GM23338 (cell line): ENCODE results near the gene OOSP2. TPM values are rescaled to one million over a fixed set of nuclear protein-coding genes. Genes with fewer than 3 reads are reported as not detected.
"Not testable (repeated sequence)": the region's sequence is repeated elsewhere in the genome, so short reads cannot be mapped to it uniquely, and the experiment has no call there.

Experiments used
- ATAC-seq: fragments of 200-7000 bp; cut with Tn5 transposase; 3 replicates; pipeline ENCODE4 v1.9.1; 2020
- DNase-seq: peaks from one replicate; pipeline ENCODE4 v3.0.0-alpha.2; 2015; ENCODE audit warnings: low spot score
- H2AFZ ChIP-seq: fragments of 200-600 bp; sonication (generic); 2 replicates; pipeline ENCODE4 v1.8.0; 2016; ENCODE audit warnings: antibody characterized with exemption, mild to moderate bottlenecking, moderate library complexity
- H3F3A ChIP-seq: fragments of 200-600 bp; sonication (generic); replicated peaks from 2 replicates; pipeline ENCODE4 v1.8.0; 2017; ENCODE audit warnings: antibody characterized with exemption, mixed run types, low read depth
- H3K27ac ChIP-seq: fragments of 200-600 bp; sonication (generic); 2 replicates; pipeline ENCODE4 v1.6.1; 2016; ENCODE audit warnings: low read depth
- H3K27me3 ChIP-seq: fragments of 200-600 bp; sonication (generic); 2 replicates; pipeline ENCODE4 v1.8.0; 2016; ENCODE audit warnings: mild to moderate bottlenecking, mixed run types, moderate library complexity; ENCODE audit not compliant: insufficient read depth
- H3K36me3 ChIP-seq: fragments of 200-600 bp; sonication (generic); 2 replicates; pipeline ENCODE4 v1.8.0; 2016; ENCODE audit warnings: mild to moderate bottlenecking; ENCODE audit not compliant: insufficient read depth
- H3K4me1 ChIP-seq: fragments of 200-600 bp; sonication (generic); 2 replicates; pipeline ENCODE4 v1.8.0; 2016; ENCODE audit warnings: mild to moderate bottlenecking, moderate library complexity; ENCODE audit not compliant: insufficient read depth
- H3K4me2 ChIP-seq: fragments of 200-600 bp; sonication (generic); 2 replicates; pipeline ENCODE4 v1.7.1; 2017; ENCODE audit warnings: mixed run types
- H3K4me3 ChIP-seq: fragments of 200-600 bp; sonication (generic); 2 replicates; pipeline ENCODE4 v1.6.1; 2016; ENCODE audit warnings: mixed run types
- H3K79me2 ChIP-seq: fragments of 200-600 bp; sonication (generic); replicated peaks from 2 replicates; pipeline ENCODE4 v1.8.0; 2017; ENCODE audit warnings: mild to moderate bottlenecking; ENCODE audit not compliant: insufficient read depth
- H3K9me2 ChIP-seq: fragments of 200-600 bp; sonication (generic); 2 replicates; pipeline ENCODE4 v1.8.0; 2017; ENCODE audit not compliant: insufficient read depth
- H4K20me1 ChIP-seq: fragments of 200-600 bp; sonication (generic); replicated peaks from 2 replicates; pipeline ENCODE4 v1.8.0; 2017; ENCODE audit warnings: mild to moderate bottlenecking; ENCODE audit not compliant: insufficient read depth
- H3K27ac Mint-ChIP-seq: 2 replicates; pipeline ENCODE4 v1.8.0; 2020; ENCODE audit warnings: inconsistent platforms, mild to moderate bottlenecking, moderate library complexity, mixed read lengths
- H3K27me3 Mint-ChIP-seq: 3 replicates; pipeline ENCODE4 v1.8.0; 2022; ENCODE audit warnings: low read depth, mild to moderate bottlenecking, moderate library complexity, mixed read lengths, inconsistent platforms; ENCODE audit not compliant: insufficient read depth, poor library complexity
- H3K36me3 Mint-ChIP-seq: 3 replicates; pipeline ENCODE4 v1.8.0; 2021; ENCODE audit warnings: low read depth, mild to moderate bottlenecking, inconsistent platforms, moderate library complexity, mixed read lengths
- H3K4me1 Mint-ChIP-seq: 3 replicates; pipeline ENCODE4 v1.8.0; 2020; ENCODE audit warnings: mild to moderate bottlenecking, inconsistent platforms, mixed read lengths
- H3K4me3 Mint-ChIP-seq: 3 replicates; pipeline ENCODE4 v1.8.0; 2021; ENCODE audit warnings: moderate library complexity, mild to moderate bottlenecking, inconsistent platforms, mixed read lengths
- H3K9me3 Mint-ChIP-seq: 3 replicates; pipeline ENCODE4 v1.8.0; 2020; ENCODE audit warnings: moderate library complexity, mild to moderate bottlenecking, inconsistent platforms, mixed read lengths
- EZH2 ChIP-seq: fragments of 200-600 bp; sonication (generic); IDR thresholded peaks from one replicate; pipeline ENCODE4 v1.8.0; 2017; ENCODE audit warnings: antibody characterized with exemption, mild to moderate bottlenecking, low read depth; ENCODE audit not compliant: unreplicated experiment
- EZH2phosphoT487 ChIP-seq: fragments of 200-600 bp; sonication (generic); IDR thresholded peaks from one replicate; pipeline ENCODE4 v1.8.1; 2018; ENCODE audit warnings: antibody characterized with exemption; ENCODE audit not compliant: unreplicated experiment
- polyA plus RNA-seq: library from polyadenylated mRNA; unstranded; fragments of >200 nt; fragmentation: Nextera tagmentation; extraction: Ambion mirVana; gene quantifications from 2 replicates; pipeline ENCODE4 v1.2.1, GENCODE V29; 2016
- total RNA-seq: library from RNA; depleted of rRNA; stranded (reverse); fragments of >200 nt; shearing (Covaris generic); gene quantifications from 2 replicates; pipeline ENCODE4 v1.2.3, GENCODE V29; 2014
- TF ChIP-seq, protein P1 (sequence below): IDR thresholded peaks from 2 replicates; pipeline ENCODE4 v1.6.1; 2016; ENCODE audit warnings: antibody characterized with exemption
- TF ChIP-seq, protein P2 (sequence below), 2 experiments: fragments of 200-600 bp in 1 of 2; sonication (generic) in 1 of 2; conservative IDR thresholded peaks; 2 replicates each; pipeline versions ENCODE4 v1.5.1 to v1.6.1; 2016 to 2017; ENCODE audit warnings: antibody characterized with exemption in 2 of 2, low read depth in 2 of 2, mild to moderate bottlenecking in 2 of 2, moderate library complexity in 1 of 2

The OOSP2 gene
- total and polyA plus RNA-seq, 2 experiments from 2014 or later: not detected

DNA sequence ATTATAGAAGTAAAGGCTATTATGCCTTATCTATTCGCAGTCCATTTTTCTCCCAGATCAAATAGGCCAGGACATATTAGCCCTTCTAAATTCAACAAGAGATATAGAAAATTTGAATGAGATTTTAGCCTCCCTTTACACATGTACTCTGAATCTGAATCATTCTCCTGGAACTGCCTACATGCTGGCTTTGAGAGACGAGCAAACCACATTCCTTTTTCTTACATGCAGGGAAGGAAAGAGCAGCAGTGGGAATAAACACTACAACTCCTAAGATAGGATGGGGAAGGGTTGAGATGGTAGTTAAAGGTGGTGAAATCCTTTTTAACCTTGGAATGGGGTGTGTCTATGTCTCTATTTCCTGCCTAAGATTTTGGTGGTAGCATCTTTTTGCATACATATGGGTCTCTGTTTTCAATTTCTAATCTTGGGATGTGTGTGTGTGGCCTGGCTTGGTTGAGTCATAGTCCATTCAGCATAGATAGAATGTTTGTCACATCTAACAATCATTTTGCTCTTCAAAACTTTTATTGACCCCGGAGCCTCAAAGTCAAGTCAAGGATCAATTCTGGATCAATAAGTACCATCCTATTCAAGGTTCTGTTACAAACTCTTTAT lies 11.1 kb upstream of the OOSP2 start:
- no peak for DNase-seq
- Histone ChIP-seq H3K4me2 (no peak overlapping the region), H3K27ac (no peak overlapping the region), H3K9me2 (no peaks in the 10 kb centered on the region), H2AFZ (no peak overlapping the region; the same call in 1 of the 2 replicates), H3K4me3 (no peak overlapping the region), H4K20me1 (no peaks in the 10 kb centered on the region), H3F3A (no peaks in the 10 kb centered on the region), H3K4me1 (no peaks in the 10 kb centered on the region), H3K79me2 (no peaks in the 10 kb centered on the region), H3K36me3 (no peaks in the 10 kb centered on the region), H3K27me3 (no peaks in the 10 kb centered on the region)
- H3K27ac Mint-ChIP-seq: no peak overlapping the region
- no peaks in the 10 kb centered on the region; the same call in 2 of the 3 replicates for H3K9me3 Mint-ChIP-seq
- TF ChIP-seq EZH2 (no peak), EZH2phosphoT487 (no peak)
- TF ChIP-seq, protein P1, sequence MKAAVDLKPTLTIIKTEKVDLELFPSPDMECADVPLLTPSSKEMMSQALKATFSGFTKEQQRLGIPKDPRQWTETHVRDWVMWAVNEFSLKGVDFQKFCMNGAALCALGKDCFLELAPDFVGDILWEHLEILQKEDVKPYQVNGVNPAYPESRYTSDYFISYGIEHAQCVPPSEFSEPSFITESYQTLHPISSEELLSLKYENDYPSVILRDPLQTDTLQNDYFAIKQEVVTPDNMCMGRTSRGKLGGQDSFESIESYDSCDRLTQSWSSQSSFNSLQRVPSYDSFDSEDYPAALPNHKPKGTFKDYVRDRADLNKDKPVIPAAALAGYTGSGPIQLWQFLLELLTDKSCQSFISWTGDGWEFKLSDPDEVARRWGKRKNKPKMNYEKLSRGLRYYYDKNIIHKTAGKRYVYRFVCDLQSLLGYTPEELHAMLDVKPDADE: no peak
- TF ChIP-seq, protein P2, sequence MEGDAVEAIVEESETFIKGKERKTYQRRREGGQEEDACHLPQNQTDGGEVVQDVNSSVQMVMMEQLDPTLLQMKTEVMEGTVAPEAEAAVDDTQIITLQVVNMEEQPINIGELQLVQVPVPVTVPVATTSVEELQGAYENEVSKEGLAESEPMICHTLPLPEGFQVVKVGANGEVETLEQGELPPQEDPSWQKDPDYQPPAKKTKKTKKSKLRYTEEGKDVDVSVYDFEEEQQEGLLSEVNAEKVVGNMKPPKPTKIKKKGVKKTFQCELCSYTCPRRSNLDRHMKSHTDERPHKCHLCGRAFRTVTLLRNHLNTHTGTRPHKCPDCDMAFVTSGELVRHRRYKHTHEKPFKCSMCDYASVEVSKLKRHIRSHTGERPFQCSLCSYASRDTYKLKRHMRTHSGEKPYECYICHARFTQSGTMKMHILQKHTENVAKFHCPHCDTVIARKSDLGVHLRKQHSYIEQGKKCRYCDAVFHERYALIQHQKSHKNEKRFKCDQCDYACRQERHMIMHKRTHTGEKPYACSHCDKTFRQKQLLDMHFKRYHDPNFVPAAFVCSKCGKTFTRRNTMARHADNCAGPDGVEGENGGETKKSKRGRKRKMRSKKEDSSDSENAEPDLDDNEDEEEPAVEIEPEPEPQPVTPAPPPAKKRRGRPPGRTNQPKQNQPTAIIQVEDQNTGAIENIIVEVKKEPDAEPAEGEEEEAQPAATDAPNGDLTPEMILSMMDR (conservative IDR thresholded peaks at IDR 0.05; ENCODE audit: low read depth in 2 of 2): no peak
- H3K27me3 Mint-ChIP-seq: no peaks in the 10 kb centered on the region
- ATAC-seq: no peak
- no peaks in the 10 kb centered on the region for H3K36me3 Mint-ChIP-seq
- H3K4me3 Mint-ChIP-seq: no peak overlapping the region
- no peaks in the 10 kb centered on the region for H3K4me1 Mint-ChIP-seq

DNA sequence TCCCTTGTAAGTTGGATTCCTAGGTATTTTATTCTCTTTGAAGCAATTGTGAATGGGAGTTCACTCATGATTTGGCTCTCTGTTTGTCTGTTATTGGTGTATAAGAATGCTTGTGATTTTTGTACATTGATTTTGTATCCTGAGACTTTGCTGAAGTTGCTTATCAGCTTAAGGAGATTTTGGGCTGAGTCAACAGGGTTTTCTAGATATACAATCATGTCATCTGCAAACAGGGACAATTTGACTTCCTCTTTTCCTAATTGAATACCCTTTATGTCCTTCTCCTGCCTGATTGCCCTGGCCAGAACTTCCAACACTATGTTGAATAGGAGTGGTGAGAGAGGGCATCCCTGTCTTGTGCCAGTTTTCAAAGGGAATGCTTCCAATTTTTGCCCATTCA lies 10.2 kb downstream of the OOSP2 start:
- not testable (repeated sequence) for H3K27me3 ChIP-seq, H3F3A ChIP-seq, H3K4me1 ChIP-seq, H3K4me1 Mint-ChIP-seq, H4K20me1 ChIP-seq, H3K9me3 Mint-ChIP-seq, H3K27ac ChIP-seq, H3K4me2 ChIP-seq, H3K79me2 ChIP-seq, H3K27me3 Mint-ChIP-seq, H3K27ac Mint-ChIP-seq, H3K4me3 Mint-ChIP-seq, H2AFZ ChIP-seq, H3K36me3 Mint-ChIP-seq, ATAC-seq, H3K36me3 ChIP-seq, H3K9me2 ChIP-seq, DNase-seq, H3K4me3 ChIP-seq

DNA sequence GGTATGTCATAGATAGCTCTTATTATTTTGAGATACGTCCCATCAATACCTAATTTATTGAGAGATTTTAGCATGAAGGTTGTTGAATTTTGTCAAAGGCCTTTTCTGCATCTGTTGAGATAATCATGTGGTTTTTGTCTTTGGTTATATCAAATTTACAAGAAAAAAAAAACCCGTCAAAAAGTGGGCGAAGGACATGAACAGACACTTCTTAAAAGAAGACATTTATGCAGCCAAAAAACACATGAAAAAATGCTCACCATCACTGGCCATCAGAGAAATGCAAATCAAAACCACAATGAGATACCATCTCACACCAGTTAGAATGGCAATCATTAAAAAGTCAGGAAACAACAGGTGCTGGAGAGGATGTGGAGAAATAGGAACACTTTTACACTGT lies 10.6 kb downstream of the OOSP2 start:
- H4K20me1 ChIP-seq, H2AFZ ChIP-seq, H3K27ac Mint-ChIP-seq, H3K79me2 ChIP-seq, H3K4me3 ChIP-seq, ATAC-seq, H3K27ac ChIP-seq, H3K36me3 ChIP-seq, H3K9me3 Mint-ChIP-seq, H3K27me3 Mint-ChIP-seq, H3K27me3 ChIP-seq, DNase-seq, H3K36me3 Mint-ChIP-seq, H3K4me1 Mint-ChIP-seq, H3F3A ChIP-seq, H3K4me3 Mint-ChIP-seq, H3K9me2 ChIP-seq, H3K4me1 ChIP-seq, H3K4me2 ChIP-seq: not testable (repeated sequence)
